ENCODE measurements around the gene STEEP1. TPM values are rescaled to one million over a fixed set of nuclear protein-coding genes. Genes with fewer than 3 reads are reported as not detected.

The STEEP1 gene
- total RNA-seq, 1 experiment from 2014 or later: 39.2 TPM

GRCh38 chrX:119492463-119492862 lies 72.7 kb downstream of the STEEP1 start:
- intact Hi-C loops (cut with micrococcal nuclease; ENCODE audit: unreplicated experiment): no loop called here
- no peaks in the 10 kb centered on the region for H3K27me3 ChIP-seq (replicated peaks; ENCODE audit: insufficient read depth, low read depth, low read length, poor library complexity)
- no peak overlapping the region for H3K4me3 ChIP-seq (ENCODE audit: low read depth, low read length, poor library complexity, severe bottlenecking)
- POLR2A ChIA-PET (ENCODE audit: low non-redundant PET): no interaction called here
- H3K9me3 ChIP-seq (ENCODE audit: low read depth, low read length, poor library complexity, severe bottlenecking): no peaks in the 10 kb centered on the region
- no peaks in the 10 kb centered on the region for H3K36me3 ChIP-seq (ENCODE audit: insufficient read depth, low read length, poor library complexity, severe bottlenecking)
- H3K27ac ChIP-seq (ENCODE audit: low read depth, low read length, poor library complexity, severe bottlenecking): no peak overlapping the region
- TF ChIP-seq CTCF (conservative IDR thresholded peaks at IDR 0.05; ENCODE audit: low read depth, low read length) (no peak), EZH2 (IDR thresholded peaks at IDR 0.05; ENCODE audit: borderline replicate concordance, low read depth, low read length, poor library complexity, severe bottlenecking) (no peak)
- CTCF ChIA-PET: no interaction called here
- BruUV-seq (replicated peaks): no TSS peak
- DNase-seq (ENCODE audit: low spot score): no peak
- no peaks in the 10 kb centered on the region for H3K4me1 ChIP-seq (ENCODE audit: insufficient read depth, low read length, poor library complexity, severe bottlenecking)

- Histone ChIP-seq H3K27me3 (replicated peaks; ENCODE audit: insufficient read depth, low read depth, low read length, poor library complexity) (no peaks in the 10 kb centered on the region), H3K27ac (ENCODE audit: low read depth, low read length, poor library complexity, severe bottlenecking) (no peak overlapping the region), H3K4me3 (ENCODE audit: low read depth, low read length, poor library complexity, severe bottlenecking) (no peak overlapping the region), H3K36me3 (ENCODE audit: insufficient read depth, low read length, poor library complexity, severe bottlenecking) (no peaks in the 10 kb centered on the region), H3K9me3 (ENCODE audit: low read depth, low read length, poor library complexity, severe bottlenecking) (no peaks in the 10 kb centered on the region), H3K4me1 (ENCODE audit: insufficient read depth, low read length, poor library complexity, severe bottlenecking) (no peaks in the 10 kb centered on the region)
- TF ChIP-seq EZH2 (IDR thresholded peaks at IDR 0.05; ENCODE audit: borderline replicate concordance, low read depth, low read length, poor library complexity, severe bottlenecking): no peak
- no peak for TF ChIP-seq CTCF (conservative IDR thresholded peaks at IDR 0.05; ENCODE audit: low read depth, low read length)
- no TSS peak for BruUV-seq (replicated peaks)
- ChIA-PET POLR2A (ENCODE audit: low non-redundant PET) (no interaction called here), CTCF (interaction anchor here (1.0 kb wide), 1 partner anchor 240 kb away, joined by 3 read pairs; no protein-coding TSS in a partner anchor)
- no peak for DNase-seq (ENCODE audit: low spot score)
- intact Hi-C loops (cut with micrococcal nuclease; ENCODE audit: unreplicated experiment): loop anchor here (5.0 kb wide), 1 partner anchor 243 kb away; no protein-coding TSS in a partner anchor
Observed at GRCh38 chrX:119489212-119490074, 75.8 kb downstream of the STEEP1 start.

GRCh38 chrX:119488749-119489148 lies 76.5 kb downstream of the STEEP1 start:
- DNase-seq (ENCODE audit: low spot score): peak; percentile 58

More at GRCh38 chrX:119488749-119489148, 76.5 kb downstream of the STEEP1 start:
- H3K27me3 ChIP-seq (replicated peaks; ENCODE audit: insufficient read depth, low read depth, low read length, poor library complexity): no peaks in the 10 kb centered on the region
- no TSS peak for BruUV-seq (replicated peaks)
- no peak overlapping the region for H3K27ac ChIP-seq (ENCODE audit: low read depth, low read length, poor library complexity, severe bottlenecking)
- ChIA-PET POLR2A (ENCODE audit: low non-redundant PET) (no interaction called here), CTCF (interaction anchor here (1.0 kb wide), 1 partner anchor 241 kb away, joined by 3 read pairs; no protein-coding TSS in a partner anchor)
- no peaks in the 10 kb centered on the region for H3K4me1 ChIP-seq (ENCODE audit: insufficient read depth, low read length, poor library complexity, severe bottlenecking)
- TF ChIP-seq CTCF (conservative IDR thresholded peaks at IDR 0.05; ENCODE audit: low read depth, low read length) (peak; percentile 66), EZH2 (IDR thresholded peaks at IDR 0.05; ENCODE audit: borderline replicate concordance, low read depth, low read length, poor library complexity, severe bottlenecking) (no peak)
- H3K9me3 ChIP-seq (ENCODE audit: low read depth, low read length, poor library complexity, severe bottlenecking): no peaks in the 10 kb centered on the region
- no peaks in the 10 kb centered on the region for H3K36me3 ChIP-seq (ENCODE audit: insufficient read depth, low read length, poor library complexity, severe bottlenecking)
- intact Hi-C loops (cut with micrococcal nuclease; ENCODE audit: unreplicated experiment): loop anchor here (5.0 kb wide), 1 partner anchor 244 kb away; no protein-coding TSS in a partner anchor
- H3K4me3 ChIP-seq (ENCODE audit: low read depth, low read length, poor library complexity, severe bottlenecking): no peak overlapping the region

Other genes with a start within 250 kb of the STEEP1 start
- 0.34 and 0.50 TPM in 2 replicates for gene SLC25A43, start 166.1 kb downstream of the STEEP1 start, total RNA-seq (2021)
- gene SLC25A5, start 97.0 kb downstream of the STEEP1 start, total RNA-seq (2021): 360 and 368 TPM in 2 replicates
- 76.5 and 85.3 TPM in 2 replicates for gene UBE2A, start 9.2 kb upstream of the STEEP1 start, total RNA-seq (2021)
- gene NKRF, start 41.0 kb upstream of the STEEP1 start, total RNA-seq (2021): 18.8 and 22.1 TPM in 2 replicates
- 61.5 and 69.1 TPM in 2 replicates for gene SEPTIN6, start 127.8 kb upstream of the STEEP1 start, total RNA-seq (2021)
- gene SOWAHD, start 193.2 kb upstream of the STEEP1 start, total RNA-seq (2021): 0.20 TPM in 1 of 2 replicates, not detected in the other
- gene RPL39, start 226.2 kb upstream of the STEEP1 start, total RNA-seq (2021): 1,626 and 1,742 TPM in 2 replicates